Transverse colon (tissue), 4 donors: ENCODE data around the gene UBE2F.

Source experiments
- CTCF ChIP-seq, 5 experiments: fragments of 200-600 bp in 3 of 5; fragments of 450-650 bp in 2 of 5; sonication (generic) in 3 of 5; IDR thresholded peaks; 1 replicate in 2 of 5; 2 replicates in 3 of 5; pipeline ENCODE4 v1.5.1; 2016 to 2017; ENCODE audit warnings: antibody characterized with exemption in 5 of 5, inconsistent platforms in 3 of 5, mild to moderate bottlenecking in 2 of 5, moderate library complexity in 1 of 5
- EP300 ChIP-seq: sonication (generic); formaldehyde crosslinking; IDR thresholded peaks from one replicate; pipeline ENCODE4 v1.6.1; 2017; ENCODE audit warnings: antibody characterized with exemption, low read depth
- POLR2A ChIP-seq: fragments of 450-650 bp; IDR thresholded peaks from one replicate; pipeline ENCODE4 v1.6.1; 2016; ENCODE audit warnings: antibody characterized with exemption, mild to moderate bottlenecking, moderate library complexity
- POLR2AphosphoS5 ChIP-seq, 3 donors: sonication (generic); formaldehyde crosslinking; IDR thresholded peaks; one replicate each; pipeline ENCODE4 v1.6.1; 2016; ENCODE audit warnings: antibody characterized with exemption in 3 of 3

GRCh38 chr2:238004077-238004830 is 37.4 kb downstream of the UBE2F start:
- TF ChIP-seq CTCF (IDR thresholded peaks at IDR 0.05) (no peak), POLR2AphosphoS5 (IDR thresholded peaks at IDR 0.05) (no peak), POLR2A (no peak), EP300 (no peak)
